Right atrium auricular region (tissue), 2 donors: ENCODE results near the gene WIPF3. TPM values are rescaled to one million over a fixed set of nuclear protein-coding genes. Genes with fewer than 3 reads are reported as not detected.

Experiments used
- DNase-seq: peaks from one replicate; pipeline ENCODE4 v3.0.0-alpha.2; 2019; ENCODE audit warnings: low spot score
- H3K27ac ChIP-seq, 2 donors: fragments of 200-600 bp; sonication (generic); 1 replicate in 1 of 2; 2 replicates in 1 of 2; pipeline ENCODE4 v1.5.1; 2016 to 2019
- H3K27me3 ChIP-seq, 2 donors: fragments of 200-600 bp; sonication (generic); one replicate each; pipeline versions ENCODE4 v1.5.1 to v1.6.0; 2017 to 2019
- H3K36me3 ChIP-seq: fragments of 200-600 bp; sonication (generic); one replicate; pipeline ENCODE4 v1.5.1; 2016
- H3K4me1 ChIP-seq, 2 donors: fragments of 200-600 bp; sonication (generic); one replicate each; pipeline versions ENCODE4 v1.5.1 to v1.6.0; 2017 to 2019
- H3K4me3 ChIP-seq, 2 donors: fragments of 200-600 bp; sonication (generic); 1 replicate in 1 of 2; 2 replicates in 1 of 2; pipeline ENCODE4 v1.5.1; 2017 to 2019; ENCODE audit warnings: mild to moderate bottlenecking in 1 of 2, moderate library complexity in 1 of 2
- H3K9me3 ChIP-seq, 2 donors: fragments of 200-600 bp; sonication (generic); one replicate each; pipeline ENCODE4 v1.5.1; 2019
- CTCF ChIP-seq, 2 donors: fragments of 200-600 bp; sonication (generic); IDR thresholded peaks; one replicate each; pipeline ENCODE4 v1.5.1; 2019; ENCODE audit warnings: antibody characterized with exemption in 2 of 2
- total RNA-seq, 2 donors: library from RNA; depleted of rRNA; stranded (reverse); fragments of >200 nt; gene quantifications; one replicate each; pipeline ENCODE4 v1.1.0, GENCODE V29; 2016

WIPF3 gene
- total RNA-seq: 1 to 10 TPM; 1.3 to 2.9 TPM

- Histone ChIP-seq H3K27ac (peak within 1 kb of the TSS; percentile 44 to 48), H3K27me3 (no peaks in the 10 kb centered on the region), H3K36me3 (no peaks in the 10 kb centered on the region), H3K9me3 (no peaks in the 10 kb centered on the region), H3K4me3 (peak within 1 kb of the TSS; percentile 46 to 67), H3K4me1 (peaks cover 0 to 13% of the 10 kb centered on the region in 2 donors)
- no peak for DNase-seq
- TF ChIP-seq CTCF (IDR thresholded peaks at IDR 0.05): no peak
These were observed at the start of gene WIPF3 for GRCh38 chr7:29806208-29806994. Gene WIPF3, plus strand, starts transcription at chr7:29806508. Its CDS starts 28,217 bp downstream, at chr7:29834725.

GRCh38 chr7:29763266-29763665, 43.0 kb upstream of the WIPF3 start:
- no peaks in the 10 kb centered on the region for H3K27me3 ChIP-seq
- no peaks in the 10 kb centered on the region for H3K9me3 ChIP-seq
- no peaks in the 10 kb centered on the region for H3K4me1 ChIP-seq
- DNase-seq: no peak
- H3K4me3 ChIP-seq: no peak overlapping the region
- H3K36me3 ChIP-seq: no peaks in the 10 kb centered on the region
- TF ChIP-seq CTCF (IDR thresholded peaks at IDR 0.05): no peak
- no peak overlapping the region for H3K27ac ChIP-seq

- Histone ChIP-seq H3K27me3 (no peaks in the 10 kb centered on the region), H3K4me3 (no peak overlapping the region), H3K36me3 (no peaks in the 10 kb centered on the region), H3K27ac (no peak overlapping the region), H3K4me1 (no peaks in the 10 kb centered on the region), H3K9me3 (no peaks in the 10 kb centered on the region)
- TF ChIP-seq CTCF (IDR thresholded peaks at IDR 0.05): no peak
- no peak for DNase-seq
These were observed 42.1 kb upstream of the WIPF3 start for GRCh38 chr7:29764227-29764626.

- Histone ChIP-seq H3K4me1 (no peaks in the 10 kb centered on the region), H3K4me3 (no peak overlapping the region), H3K9me3 (no peaks in the 10 kb centered on the region), H3K27ac (no peak overlapping the region), H3K36me3 (no peaks in the 10 kb centered on the region), H3K27me3 (no peaks in the 10 kb centered on the region)
- DNase-seq: no peak
- no peak for TF ChIP-seq CTCF (IDR thresholded peaks at IDR 0.05)
These were observed 40.8 kb upstream of the WIPF3 start for GRCh38 chr7:29765490-29765889.

- no peak for DNase-seq
- H3K36me3 ChIP-seq: no peaks in the 10 kb centered on the region
- H3K4me3 ChIP-seq: no peak overlapping the region
- no peaks in the 10 kb centered on the region for H3K27me3 ChIP-seq
- H3K4me1 ChIP-seq: no peaks in the 10 kb centered on the region
- H3K27ac ChIP-seq: no peak overlapping the region
- no peak for TF ChIP-seq CTCF (IDR thresholded peaks at IDR 0.05)
- H3K9me3 ChIP-seq: no peaks in the 10 kb centered on the region
These were observed 35.9 kb upstream of the WIPF3 start for GRCh38 chr7:29770371-29770770.
